ENCODE measurements around the gene SEC24C.
A peak's percentile ranks its signal among the peaks of the same experiment; 100 is the strongest.
"Not testable (repeated sequence)": the region's sequence is repeated elsewhere in the genome, so short reads cannot be mapped to it uniquely, and the experiment has no call there.

Gene SEC24C

GRCh38 chr10:73772281-73773151, 28.3 kb downstream of the SEC24C start:
- peak; percentile 47 for DNase-seq (ENCODE audit: low spot score)

- no peak for DNase-seq (ENCODE audit: low spot score)
Measured at GRCh38 chr10:73773152-73773879, 29.1 kb downstream of the SEC24C start.

GRCh38 chr10:73774637-73775036, 30.5 kb downstream of the SEC24C start:
- no peak for DNase-seq (ENCODE audit: low spot score)

- no peak for DNase-seq (ENCODE audit: low spot score)
Measured at GRCh38 chr10:73779018-73779417, 34.8 kb downstream of the SEC24C start.

GRCh38 chr10:73779539-73780197, 35.5 kb downstream of the SEC24C start:
- DNase-seq (ENCODE audit: low spot score) = no peak

GRCh38 chr10:73780301-73780700, 36.1 kb downstream of the SEC24C start:
- no peak for DNase-seq (ENCODE audit: low spot score)

- DNase-seq (ENCODE audit: low spot score) = no peak
Measured at GRCh38 chr10:73780966-73781365, 36.8 kb downstream of the SEC24C start.

GRCh38 chr10:73781548-73781878, 37.3 kb downstream of the SEC24C start:
- no peak for DNase-seq (ENCODE audit: low spot score)

GRCh38 chr10:73781879-73782748, 37.9 kb downstream of the SEC24C start, which contains the start of gene CHCHD1:
TSS of gene CHCHD1 (plus strand) at chr10:73782048. CDS start at chr10:73782076, 28 bp downstream.
- DNase-seq (ENCODE audit: low spot score) = peak; percentile 84

GRCh38 chr10:73782749-73783085, 38.5 kb downstream of the SEC24C start:
- DNase-seq (ENCODE audit: low spot score) = no peak

- peak; percentile 92 for DNase-seq (ENCODE audit: low spot score)
Measured at GRCh38 chr10:73785211-73785720, 41.1 kb downstream of the SEC24C start, which contains the start of gene ZSWIM8. TSS of gene ZSWIM8 (plus strand) at chr10:73785606. CDS start at chr10:73785879, 273 bp downstream.

- DNase-seq (ENCODE audit: low spot score) = peak; percentile 53
Measured at GRCh38 chr10:73785721-73786511, 41.7 kb downstream of the SEC24C start.

- peak; percentile 22 for DNase-seq (ENCODE audit: low spot score)
Measured at GRCh38 chr10:73786512-73786885, 42.3 kb downstream of the SEC24C start.

GRCh38 chr10:73787031-73787800, 43.0 kb downstream of the SEC24C start:
- DNase-seq (ENCODE audit: low spot score) = not testable (repeated sequence)

GRCh38 chr10:73788864-73789658, 44.9 kb downstream of the SEC24C start:
- DNase-seq (ENCODE audit: low spot score) = no peak

GRCh38 chr10:73789659-73790055, 45.5 kb downstream of the SEC24C start:
- no peak for DNase-seq (ENCODE audit: low spot score)

GRCh38 chr10:73790886-73791625, 46.9 kb downstream of the SEC24C start:
- DNase-seq (ENCODE audit: low spot score) = no peak

GRCh38 chr10:73791871-73792400, 47.8 kb downstream of the SEC24C start:
- DNase-seq (ENCODE audit: low spot score) = no peak
